Inferior parietal cortex (tissue), 1 donor: Measurements from ENCODE around the gene KRT1.
"Not testable (repeated sequence)": the region's sequence is repeated elsewhere in the genome, so short reads cannot be mapped to it uniquely, and the experiment has no call there.

Experiments used
- DNase-seq: peaks from one replicate; pipeline ENCODE4 v3.0.0-alpha.2; 2016; ENCODE audit errors: extremely low spot score

KRT1 gene

GRCh38 chr12:52680363-52680762 lies at the start of gene KRT1:
Gene KRT1 (minus strand): TSS chr12:52680407. CDS start chr12:52680348, 59 bp downstream.
- DNase-seq: no peak

GRCh38 chr12:52729147-52729546 lies 48.9 kb upstream of the KRT1 start:
- no peak for DNase-seq

GRCh38 chr12:52728374-52728773 lies 48.2 kb upstream of the KRT1 start:
- no peak for DNase-seq

DNA sequence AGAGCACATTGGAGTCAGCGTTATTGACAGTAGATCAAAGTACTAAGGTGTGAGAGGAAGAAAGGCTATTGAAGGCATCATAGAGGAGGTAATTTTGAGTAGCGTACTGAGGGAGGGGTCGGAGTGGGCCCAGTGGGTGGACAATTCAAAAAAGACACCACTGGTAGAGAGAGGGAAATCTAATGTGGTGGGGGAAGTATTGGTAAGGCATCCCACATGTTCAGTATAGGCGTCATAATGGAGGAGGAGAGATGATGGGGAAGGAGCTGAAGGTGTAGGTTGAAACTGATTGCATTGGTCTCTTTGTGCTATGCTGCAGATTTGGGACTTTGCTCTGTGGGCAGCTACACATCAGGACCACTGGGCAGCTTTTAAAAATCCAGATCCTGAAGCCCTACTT lies 46.8 kb upstream of the KRT1 start:
- no peak for DNase-seq

DNA sequence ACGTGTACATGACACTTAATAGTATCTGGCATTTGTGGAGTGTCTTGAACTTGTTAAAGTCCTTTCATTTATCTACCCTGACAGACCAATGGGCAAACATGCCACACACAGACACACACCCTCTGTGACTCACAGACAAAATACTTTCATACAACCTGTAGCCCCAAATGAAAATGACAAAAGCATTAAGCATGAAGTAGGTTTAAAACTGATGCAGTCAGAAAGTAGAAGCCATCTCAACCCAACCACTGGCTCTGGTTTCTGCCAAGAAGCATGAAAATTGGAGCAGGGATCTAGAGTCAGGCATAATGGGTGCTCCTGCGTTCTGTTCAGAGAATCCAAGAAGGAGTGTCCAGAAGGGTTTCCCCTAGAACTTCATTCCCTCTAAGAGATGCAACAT lies 46.2 kb upstream of the KRT1 start:
- DNase-seq: no peak

- no peak for DNase-seq
Observed at GRCh38 chr12:52724384-52724783, 44.2 kb upstream of the KRT1 start.

GRCh38 chr12:52722680-52723079 lies 42.5 kb upstream of the KRT1 start:
- DNase-seq: no peak

DNA sequence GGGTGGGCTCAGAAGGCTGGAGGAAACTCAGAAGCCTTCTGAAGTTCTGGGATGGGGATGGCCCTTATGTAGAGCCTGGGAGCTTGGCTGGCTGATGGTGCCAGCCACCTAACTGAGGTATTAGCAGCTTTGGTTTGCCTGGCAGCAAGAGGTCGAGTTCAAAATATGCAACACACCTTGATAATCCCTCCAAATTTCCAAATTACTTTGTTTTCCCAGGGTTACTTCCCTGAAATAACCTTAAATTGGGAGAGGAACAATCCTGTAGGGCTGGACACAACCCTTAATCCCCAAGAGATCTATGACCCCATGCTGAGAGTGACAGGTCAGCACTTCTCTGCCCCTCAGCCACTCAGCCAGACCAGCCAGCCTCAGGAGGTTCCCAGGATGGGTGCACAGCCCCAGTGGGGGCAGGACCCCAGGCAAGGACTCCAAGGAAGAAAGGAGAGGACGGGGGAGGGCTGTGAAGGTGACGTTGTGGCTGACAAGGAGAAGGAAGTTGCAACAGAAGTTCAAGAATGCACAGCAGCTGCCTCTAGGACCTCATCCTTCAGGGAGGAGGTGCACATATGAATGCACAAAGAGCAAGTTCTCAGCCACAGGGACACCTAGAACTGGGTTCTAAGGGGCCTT lies 41.7 kb upstream of the KRT1 start:
- DNase-seq: no peak

- DNase-seq: no peak
Observed at GRCh38 chr12:52720365-52720886, 40.2 kb upstream of the KRT1 start.

DNA sequence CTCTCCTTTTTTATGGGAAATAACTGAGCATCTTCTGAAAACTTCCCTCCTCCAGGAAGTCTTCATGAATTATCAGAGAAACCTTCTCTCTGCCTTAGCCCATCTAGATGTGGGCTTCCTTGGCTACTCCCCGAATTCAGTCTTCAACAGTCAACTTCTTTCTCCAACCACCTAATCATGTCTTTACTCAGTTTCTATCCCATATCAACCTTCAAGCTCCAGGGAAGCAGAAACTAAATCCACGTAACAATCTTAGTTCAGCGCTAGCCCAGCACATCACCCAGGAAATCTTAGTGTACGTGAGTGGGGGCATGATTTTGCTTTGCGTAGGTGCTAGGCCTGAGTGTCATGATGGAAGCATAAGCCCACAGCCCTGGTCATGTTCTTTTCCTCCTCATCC lies 35.9 kb upstream of the KRT1 start:
- DNase-seq: no peak

DNA sequence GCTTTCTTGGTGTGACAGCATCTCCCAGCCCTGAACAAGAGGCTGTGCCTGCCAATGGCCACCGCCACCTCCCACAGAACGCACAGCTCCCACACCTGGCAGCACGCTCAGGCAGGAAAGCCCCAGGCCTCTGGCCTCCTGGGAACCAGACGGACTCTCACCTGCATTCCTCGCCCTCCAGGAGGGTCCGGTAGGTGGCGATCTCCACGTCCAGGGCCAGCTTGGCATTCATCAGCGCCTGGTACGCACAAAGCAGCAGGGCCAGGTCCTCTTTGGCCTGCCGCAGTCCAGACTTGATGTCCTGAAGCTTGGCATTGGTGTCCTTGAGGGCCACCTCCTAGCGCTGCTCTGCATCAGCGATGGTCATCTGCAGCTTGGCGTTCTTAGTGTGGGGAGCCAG lies 35.2 kb upstream of the KRT1 start:
- DNase-seq: no peak

- DNase-seq: no peak
Observed at GRCh38 chr12:52714887-52715281, 34.7 kb upstream of the KRT1 start.

- DNase-seq: no peak
Observed at GRCh38 chr12:52713960-52714886, 34.0 kb upstream of the KRT1 start.

GRCh38 chr12:52712122-52712521 lies 31.9 kb upstream of the KRT1 start:
- DNase-seq: not testable (repeated sequence)

GRCh38 chr12:52710730-52711129 lies 30.5 kb upstream of the KRT1 start:
- no peak for DNase-seq

DNA sequence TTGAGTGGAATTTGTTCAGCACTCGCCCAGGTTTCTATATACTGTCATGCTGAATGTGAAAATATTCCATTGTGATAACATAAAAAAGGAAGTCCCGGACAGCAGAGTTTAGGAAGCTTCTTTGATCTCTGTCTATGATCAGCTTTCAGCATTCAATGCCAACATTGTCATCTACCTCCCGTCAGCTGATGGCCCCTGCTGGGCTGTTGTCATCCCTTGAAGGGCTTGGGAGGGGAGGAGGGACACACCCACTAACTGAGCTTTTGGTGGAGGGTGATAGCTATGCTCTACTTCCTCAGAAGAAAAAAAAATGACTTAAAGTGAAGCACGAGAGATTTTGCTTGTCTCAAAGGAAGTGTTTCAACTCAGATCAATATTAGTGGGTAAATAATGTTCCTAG lies 27.8 kb upstream of the KRT1 start:
- no peak for DNase-seq

DNA sequence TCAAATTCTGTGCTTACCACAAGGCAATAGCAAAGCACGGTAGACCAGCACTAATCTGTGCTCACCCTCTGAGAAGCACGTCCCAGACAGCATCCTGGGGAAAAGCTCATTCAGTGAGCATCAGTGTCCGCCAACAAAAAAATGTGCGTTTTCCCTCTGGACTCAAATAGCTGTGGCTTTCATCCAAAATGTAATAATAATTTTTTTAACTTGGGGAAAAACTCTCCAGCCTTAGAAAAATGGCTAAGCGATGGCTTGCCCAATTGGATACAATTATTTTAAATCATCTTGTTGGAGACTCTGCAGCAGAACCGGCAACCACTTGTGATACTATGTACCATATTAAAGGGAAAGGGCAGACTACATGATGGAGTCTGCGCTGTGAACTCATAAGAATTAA lies 24.3 kb upstream of the KRT1 start:
- no peak for DNase-seq

GRCh38 chr12:52703878-52704277 lies 23.7 kb upstream of the KRT1 start:
- DNase-seq: no peak

DNA sequence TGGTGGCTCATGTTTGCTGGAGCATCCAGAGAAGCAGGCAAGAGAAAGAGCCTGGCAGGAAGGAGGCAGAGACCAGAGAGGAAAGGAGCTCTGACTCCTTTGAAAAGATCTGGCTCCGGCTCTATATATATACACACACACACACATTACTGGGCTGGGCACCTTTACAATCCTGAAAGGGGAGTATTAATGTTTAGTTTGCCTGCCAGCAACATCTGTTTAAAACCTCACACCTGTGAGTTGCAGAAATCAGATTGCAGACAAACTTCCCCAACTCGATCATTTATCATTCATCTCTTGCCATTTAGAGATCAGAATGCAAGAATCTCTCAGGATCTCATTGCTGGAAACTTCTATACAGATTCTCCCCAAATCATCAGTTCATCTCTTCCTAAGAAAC lies 23.2 kb upstream of the KRT1 start, which contains the start of gene KRT77:
KRT77 (minus strand) TSS at position 101 of the 400 bp plus-strand sequence; CDS start at position 11, 90 bp downstream.
- no peak for DNase-seq

GRCh38 chr12:52702338-52702737 lies 22.1 kb upstream of the KRT1 start:
- no peak for DNase-seq

GRCh38 chr12:52701281-52701680 lies 21.1 kb upstream of the KRT1 start:
- DNase-seq: no peak

GRCh38 chr12:52699960-52700359 lies 19.8 kb upstream of the KRT1 start:
- DNase-seq: no peak

DNA sequence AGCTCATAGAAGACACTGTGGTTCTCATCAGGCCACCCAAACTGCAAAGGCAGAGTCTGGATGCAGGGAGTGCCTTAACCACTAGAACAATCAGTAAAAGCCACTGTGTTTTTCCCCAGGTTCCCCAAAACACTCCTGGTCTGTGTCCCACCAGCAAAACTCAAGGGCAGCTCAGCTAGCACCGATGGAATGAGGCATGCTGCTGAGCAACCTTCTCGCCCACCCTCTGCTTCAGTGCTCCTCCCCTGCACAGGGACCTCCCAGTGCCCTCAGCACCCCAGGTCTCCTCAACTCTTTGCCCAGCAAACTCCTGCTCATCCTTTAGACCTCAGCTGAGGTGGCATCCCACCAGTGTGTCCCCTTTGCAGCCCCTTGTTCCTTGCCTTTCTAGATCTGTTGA lies 19.2 kb upstream of the KRT1 start:
- DNase-seq: no peak
